Esophagus squamous epithelium (tissue), 4 donors: ENCODE results near the gene CSMD2.

ENCODE experiments used
- POLR2A ChIP-seq, 4 donors: fragments of 450-650 bp; IDR thresholded peaks; one replicate each; pipeline ENCODE4 v1.6.1; 2017; ENCODE audit warnings: antibody characterized with exemption in 4 of 4, mild to moderate bottlenecking in 4 of 4, moderate library complexity in 3 of 4
- TF ChIP-seq, protein P1 (sequence below), 6 experiments: fragments of 450-650 bp in 4 of 6; fragments of 200-600 bp in 2 of 6; sonication (generic) in 2 of 6; IDR thresholded peaks; one replicate each; pipeline ENCODE4 v1.5.1; 2016 to 2019; ENCODE audit warnings: antibody characterized with exemption in 6 of 6, mild to moderate bottlenecking in 4 of 6, moderate library complexity in 4 of 6

DNA sequence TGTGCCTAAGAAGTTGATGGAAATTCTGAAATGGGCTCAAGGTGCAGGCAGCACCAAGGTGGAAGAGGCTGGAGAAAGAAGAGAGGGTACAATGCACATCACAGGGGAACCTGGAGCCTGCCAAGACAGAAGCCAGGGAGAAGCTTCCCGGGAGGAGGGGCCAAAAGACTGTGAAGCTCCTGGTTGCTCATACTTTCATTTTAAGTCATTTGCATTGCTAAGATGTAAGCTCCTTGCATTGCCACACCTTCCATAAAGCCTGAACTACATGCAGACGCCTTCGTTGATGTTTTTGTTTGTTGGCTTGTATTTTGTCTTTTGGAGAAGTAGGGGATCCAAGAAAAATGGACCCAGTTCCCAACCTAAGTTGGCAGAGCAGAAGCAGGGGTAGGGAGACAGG is 232.2 kb downstream of the CSMD2 start:
- TF ChIP-seq POLR2A (IDR thresholded peaks at IDR 0.05) = no peak
- TF ChIP-seq, protein P1, sequence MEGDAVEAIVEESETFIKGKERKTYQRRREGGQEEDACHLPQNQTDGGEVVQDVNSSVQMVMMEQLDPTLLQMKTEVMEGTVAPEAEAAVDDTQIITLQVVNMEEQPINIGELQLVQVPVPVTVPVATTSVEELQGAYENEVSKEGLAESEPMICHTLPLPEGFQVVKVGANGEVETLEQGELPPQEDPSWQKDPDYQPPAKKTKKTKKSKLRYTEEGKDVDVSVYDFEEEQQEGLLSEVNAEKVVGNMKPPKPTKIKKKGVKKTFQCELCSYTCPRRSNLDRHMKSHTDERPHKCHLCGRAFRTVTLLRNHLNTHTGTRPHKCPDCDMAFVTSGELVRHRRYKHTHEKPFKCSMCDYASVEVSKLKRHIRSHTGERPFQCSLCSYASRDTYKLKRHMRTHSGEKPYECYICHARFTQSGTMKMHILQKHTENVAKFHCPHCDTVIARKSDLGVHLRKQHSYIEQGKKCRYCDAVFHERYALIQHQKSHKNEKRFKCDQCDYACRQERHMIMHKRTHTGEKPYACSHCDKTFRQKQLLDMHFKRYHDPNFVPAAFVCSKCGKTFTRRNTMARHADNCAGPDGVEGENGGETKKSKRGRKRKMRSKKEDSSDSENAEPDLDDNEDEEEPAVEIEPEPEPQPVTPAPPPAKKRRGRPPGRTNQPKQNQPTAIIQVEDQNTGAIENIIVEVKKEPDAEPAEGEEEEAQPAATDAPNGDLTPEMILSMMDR (IDR thresholded peaks at IDR 0.05) = no peak
